Medulla oblongata (tissue), 1 donor: Measurements from ENCODE around the gene DOK7.
"Not testable (repeated sequence)": the region's sequence is repeated elsewhere in the genome, so short reads cannot be mapped to it uniquely, and the experiment has no call there.

ENCODE experiments used
- DNase-seq: peaks from one replicate; pipeline ENCODE4 v3.0.0-alpha.2; 2015; ENCODE audit errors: extremely low spot score

Gene DOK7

GRCh38 chr4:3502941-3503936 is 40.1 kb downstream of the DOK7 start:
- no peak for DNase-seq

DNA sequence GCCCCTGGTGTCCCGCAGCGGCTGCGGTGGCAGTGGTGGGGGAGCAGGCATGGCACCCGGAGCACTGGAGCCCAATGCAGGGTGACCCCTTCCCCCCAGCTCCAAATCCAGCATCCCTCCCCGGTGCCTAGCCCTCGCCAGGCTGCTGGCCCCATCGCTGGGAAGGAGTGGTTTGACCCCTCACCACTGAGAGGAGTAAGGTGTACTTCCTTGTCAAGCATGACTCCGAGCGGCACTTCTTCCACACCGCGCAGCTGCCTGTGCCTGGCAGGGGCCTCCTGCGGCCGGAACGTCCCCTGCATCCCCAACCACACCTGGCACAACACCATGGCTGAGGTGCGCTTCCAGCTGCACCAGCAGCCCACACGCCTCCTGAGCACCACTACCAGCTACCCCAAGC is 42.1 kb downstream of the DOK7 start:
- no peak for DNase-seq

DNA sequence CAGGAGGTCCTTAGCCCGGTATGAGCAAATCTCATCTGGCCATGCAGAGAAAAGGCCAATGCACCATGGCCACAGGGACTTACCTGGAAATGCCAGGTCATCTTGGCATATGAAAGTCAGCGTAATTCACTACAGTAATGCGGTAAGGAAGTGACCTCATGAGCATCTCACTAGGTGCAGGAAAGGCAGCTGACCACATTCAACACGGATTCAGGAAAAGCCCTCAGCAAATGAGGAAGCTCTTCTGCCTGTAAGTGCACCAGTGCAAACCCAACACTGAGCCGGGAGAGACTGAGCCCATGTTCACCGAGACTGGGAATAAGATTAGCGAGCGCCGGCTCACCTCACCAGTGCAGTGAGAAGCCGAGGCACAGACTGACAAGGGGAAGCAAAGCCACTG is 45.4 kb downstream of the DOK7 start:
- DNase-seq, result no peak

DNA sequence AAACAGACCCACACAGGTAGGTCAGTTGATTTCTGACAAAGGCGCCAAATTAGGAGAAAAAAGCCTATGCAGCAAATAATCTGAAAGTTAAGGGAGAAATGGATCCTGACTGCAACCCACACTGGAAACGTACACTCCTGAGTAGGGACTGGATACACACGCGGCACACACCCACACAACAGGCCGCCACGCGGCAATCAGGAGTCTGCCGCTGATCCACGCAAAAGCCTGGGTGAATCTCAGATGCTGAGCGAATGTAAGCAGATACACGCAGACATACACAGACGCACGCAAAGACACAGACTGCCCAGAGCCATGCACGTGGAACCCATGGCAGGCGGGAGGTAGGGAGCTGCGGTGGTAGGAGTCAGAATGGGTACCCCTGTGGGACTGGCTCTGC is 47.4 kb downstream of the DOK7 start:
- no peak for DNase-seq

DNA sequence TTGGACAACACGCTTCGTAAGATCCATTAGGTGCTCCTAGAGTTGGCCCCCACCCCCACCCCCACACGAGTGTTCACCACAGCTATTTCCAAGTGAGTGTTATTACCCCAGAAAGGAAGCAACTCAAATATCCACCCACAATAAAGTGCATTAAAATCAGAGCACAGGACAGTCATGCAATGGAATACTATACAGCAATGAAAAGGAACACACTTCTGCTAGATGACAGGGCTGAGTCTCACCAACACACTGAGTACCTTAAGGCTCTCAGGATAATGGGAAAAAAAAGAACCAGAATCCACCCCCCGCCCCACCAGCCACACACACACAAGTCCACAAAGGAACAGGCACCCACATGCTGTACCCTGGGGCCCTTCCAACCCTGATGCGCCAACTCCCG is 48.1 kb downstream of the DOK7 start:
- no peak for DNase-seq

DNA sequence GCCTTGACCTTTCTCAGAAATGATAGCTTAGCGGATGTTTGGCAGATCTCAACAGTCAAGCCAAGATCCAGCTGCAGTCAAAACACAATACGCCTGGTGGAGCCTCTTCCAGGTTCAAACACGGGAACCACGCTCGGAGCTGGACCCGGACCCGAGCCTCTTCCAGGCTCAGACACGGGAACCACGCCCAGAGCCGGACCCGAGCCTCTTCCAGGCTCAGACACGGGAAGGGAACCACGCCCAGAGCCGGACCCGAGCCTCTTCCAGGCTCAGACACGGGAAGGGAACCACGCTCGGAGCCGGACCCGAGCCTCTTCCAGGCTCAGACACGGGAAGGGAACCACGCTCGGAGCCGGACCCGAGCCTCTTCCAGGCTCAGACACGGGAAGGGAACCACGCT is 48.5 kb downstream of the DOK7 start:
- DNase-seq, result not testable (repeated sequence)

DNA sequence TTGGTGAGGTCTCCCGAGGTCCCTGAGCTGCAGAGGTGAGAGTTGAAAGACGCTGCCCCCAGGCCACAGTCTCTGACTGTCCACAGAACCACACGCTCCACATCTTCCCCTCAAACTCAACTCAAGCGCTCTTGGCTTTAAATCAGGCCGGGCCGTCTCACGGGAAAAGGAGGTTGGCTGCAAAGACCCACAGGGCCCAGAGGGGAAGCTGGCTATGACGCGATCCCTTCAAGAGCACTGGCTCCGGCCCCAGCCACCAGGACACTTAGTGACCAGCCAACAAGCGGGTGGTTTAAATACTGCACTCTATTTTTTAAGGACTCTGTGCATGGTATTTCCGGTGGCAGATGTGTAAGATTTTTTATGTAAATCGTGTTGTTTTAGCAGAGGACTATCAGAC is 49.2 kb downstream of the DOK7 start:
- DNase-seq, result no peak

DNA sequence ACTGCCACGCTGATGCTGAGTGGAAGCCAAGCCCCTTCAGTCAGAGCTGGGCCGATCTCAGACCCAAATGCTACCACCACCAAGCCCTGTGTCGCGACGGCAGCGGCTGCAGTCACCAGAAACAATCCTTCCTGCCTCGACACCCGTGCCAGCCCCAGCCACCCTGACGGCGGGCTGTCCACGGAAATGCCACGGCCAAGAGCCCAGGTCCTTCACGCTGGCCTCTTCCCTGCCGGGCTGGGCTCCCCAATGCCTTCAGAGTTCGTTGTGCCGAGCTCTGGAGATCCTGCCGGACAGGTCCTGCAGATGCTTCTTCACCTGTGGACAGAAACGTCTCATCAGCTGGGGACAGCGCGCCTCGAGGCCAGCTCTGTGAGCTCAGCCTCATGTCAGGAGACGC is 49.6 kb downstream of the DOK7 start:
- DNase-seq, result no peak

- DNase-seq, result no peak
These were observed 50.7 kb downstream of the DOK7 start for GRCh38 chr4:3513807-3514206.

GRCh38 chr4:3514221-3514780 is 51.2 kb downstream of the DOK7 start:
- DNase-seq, result no peak

- no peak for DNase-seq
These were observed 51.8 kb downstream of the DOK7 start for GRCh38 chr4:3514806-3515501.

- DNase-seq, result no peak
These were observed 52.5 kb downstream of the DOK7 start for GRCh38 chr4:3515646-3516045.

DNA sequence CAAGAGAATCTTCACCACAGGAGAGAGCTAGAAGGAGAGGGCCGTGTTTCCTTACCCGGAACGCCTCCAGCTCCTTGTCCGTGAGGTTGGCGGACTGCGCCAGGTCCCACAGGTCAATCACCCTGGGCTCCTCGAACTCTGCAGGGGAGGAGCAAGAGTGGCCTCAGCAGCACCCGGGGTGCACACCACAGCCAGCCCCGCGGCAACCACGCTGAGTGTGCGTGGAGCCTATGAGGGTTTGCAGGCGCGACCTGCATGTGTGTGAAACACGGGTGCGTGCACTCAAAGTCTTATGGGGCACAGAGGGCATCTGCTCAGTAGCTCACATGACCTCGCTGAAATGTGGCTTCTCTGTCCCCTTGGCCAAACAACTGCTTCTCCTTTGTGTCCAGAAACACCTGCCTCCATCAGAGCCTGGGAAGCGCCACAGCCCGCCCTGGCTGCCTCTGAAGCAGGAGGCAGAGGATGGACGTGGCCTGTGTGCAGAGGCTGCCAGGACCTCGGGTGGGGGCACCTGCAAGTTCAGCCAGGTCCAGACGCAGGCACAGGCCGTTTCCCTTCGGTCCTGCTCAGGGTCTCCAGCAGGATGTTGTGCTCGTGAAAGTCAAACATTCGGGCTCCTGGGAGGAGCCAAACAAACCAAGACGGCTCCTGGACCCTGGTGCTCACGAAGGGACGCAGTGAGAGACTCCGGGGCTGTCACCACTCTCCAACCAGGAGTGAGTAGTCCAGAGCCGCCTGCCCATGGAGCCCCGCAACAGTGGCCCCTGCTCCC is 53.1 kb downstream of the DOK7 start:
- no peak for DNase-seq

GRCh38 chr4:3516836-3517730 is 54.0 kb downstream of the DOK7 start:
- no peak for DNase-seq

- no peak for DNase-seq
These were observed 54.8 kb downstream of the DOK7 start for GRCh38 chr4:3517731-3518510.

GRCh38 chr4:3518511-3518880 is 55.4 kb downstream of the DOK7 start:
- no peak for DNase-seq

DNA sequence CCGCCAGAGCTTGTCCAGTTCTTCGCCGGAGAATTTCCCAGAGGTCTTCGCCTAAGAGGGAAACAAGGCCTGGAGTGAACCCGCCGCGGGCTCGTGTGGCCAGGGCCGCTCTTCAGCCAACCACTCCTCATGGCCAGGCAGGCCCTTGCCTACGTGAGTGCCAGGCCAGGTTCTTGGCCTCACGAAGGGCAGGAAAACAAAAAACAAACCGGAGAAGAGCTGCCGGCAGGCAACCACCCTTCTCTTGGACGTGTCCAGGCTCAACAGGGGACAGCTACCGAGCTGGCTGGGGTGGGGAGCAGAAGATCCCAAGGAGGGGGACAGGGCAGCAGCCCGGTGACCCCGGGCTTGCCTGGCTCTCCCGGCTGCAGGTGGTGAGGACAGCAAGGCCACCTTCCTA is 55.8 kb downstream of the DOK7 start:
- DNase-seq, result no peak

GRCh38 chr4:3519468-3520264 is 56.6 kb downstream of the DOK7 start:
- no peak for DNase-seq

DNA sequence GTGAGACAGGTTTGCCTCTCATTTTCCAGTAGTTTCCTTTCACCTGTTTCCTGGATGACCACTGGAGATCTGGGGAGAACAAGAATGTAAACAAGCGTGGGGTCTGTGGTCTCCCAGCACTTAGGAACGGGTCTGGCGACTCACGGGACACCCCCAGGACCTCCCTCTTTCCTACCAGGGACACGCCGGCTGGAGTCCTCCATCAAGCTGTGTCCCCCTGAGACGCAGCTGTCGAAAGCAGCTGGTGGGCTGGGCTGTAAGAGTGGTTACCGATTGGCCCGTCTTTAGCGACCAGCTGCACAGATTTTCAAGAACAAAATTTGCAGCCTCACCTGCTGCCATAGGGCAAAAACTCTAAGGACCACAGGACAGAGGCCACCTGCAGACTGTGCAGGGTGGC is 57.2 kb downstream of the DOK7 start:
- DNase-seq, result no peak
